ENCODE results near the gene THBD. TPM values are rescaled to one million over a fixed set of nuclear protein-coding genes. Genes with fewer than 3 reads are reported as not detected.

The THBD gene
- total and polyA plus RNA-seq, 5 experiments from 2014 or later: 0.13 to 0.27 TPM; not detected in 3

DNA sequence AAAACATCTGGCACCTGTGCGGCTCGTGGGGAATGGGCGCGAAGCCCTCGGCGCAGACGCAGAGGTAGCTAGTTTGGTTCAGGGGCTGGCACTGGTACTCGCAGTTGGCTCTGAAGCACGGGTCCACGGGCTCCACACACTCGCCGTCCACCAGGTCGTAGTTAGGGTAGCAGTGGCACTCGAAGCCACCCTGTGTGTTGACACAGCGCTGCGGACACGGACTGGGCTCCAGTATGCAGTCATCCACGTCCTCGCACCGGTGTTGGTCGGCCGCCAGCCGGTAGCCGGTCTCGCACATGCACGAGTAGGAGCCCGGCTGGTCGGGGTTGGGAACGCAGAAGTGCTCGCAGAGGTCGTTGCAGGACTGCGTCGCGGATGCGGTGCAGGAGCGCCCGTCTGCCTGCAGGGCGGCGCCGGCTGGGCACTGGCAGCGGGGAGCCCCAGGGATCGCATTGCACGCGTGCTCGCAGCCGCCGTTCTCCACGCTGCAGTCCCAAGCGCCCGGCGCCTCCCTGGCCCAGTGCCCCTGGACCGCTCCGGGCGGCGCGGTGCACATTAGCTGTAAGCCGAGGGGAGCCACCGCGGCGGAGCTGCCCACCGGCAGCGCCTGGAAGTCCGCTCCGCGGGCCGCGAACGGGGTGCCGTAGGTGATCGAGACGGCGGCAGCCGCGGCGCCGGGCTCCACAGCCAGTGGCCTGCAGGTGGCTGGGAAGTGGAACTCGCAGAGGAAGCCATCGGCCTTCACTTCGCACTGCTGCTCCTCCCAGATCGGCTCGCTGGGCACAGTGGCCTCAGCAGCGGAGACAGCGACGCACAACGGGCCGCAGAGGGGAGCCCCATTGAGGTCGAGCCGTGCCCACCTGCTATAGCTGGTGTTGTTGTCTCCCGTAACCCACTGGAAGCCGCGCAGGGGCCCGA lies 930 bp downstream of the THBD start:
- ATAC-seq (no peak), DNase-seq (no peak)
- POLR2A ChIA-PET: no interaction called here
- Mint-ChIP-seq H3K4me1 (peaks cover 0 to 6% (median 6%) of the 10 kb centered on the region in 4 donors), H3K27me3 (peaks cover 17 to 66% (median 40%) of the 10 kb centered on the region in 5 donors), H3K9me3 (peaks cover 0 to 3% (median 0%) of the 10 kb centered on the region in 9 donors), H3K27ac (peak overlapping the region in 1 of 10 donors; percentile 24), H3K4me3 (peak overlapping the region in 1 of 10 donors; percentile 11), H3K36me3 (peaks cover 0 to 4% (median 2%) of the 10 kb centered on the region in 3 donors)

- Mint-ChIP-seq H3K36me3 (peaks cover 0 to 4% (median 2%) of the 10 kb centered on the region in 3 donors), H3K27me3 (peaks cover 11 to 66% (median 33%) of the 10 kb centered on the region in 5 donors), H3K27ac (no peak overlapping the region), H3K4me3 (no peak overlapping the region), H3K4me1 (peaks cover 0 to 6% (median 6%) of the 10 kb centered on the region in 4 donors), H3K9me3 (peaks cover 0 to 3% (median 0%) of the 10 kb centered on the region in 9 donors)
- ATAC-seq: no peak
- POLR2A ChIA-PET: no interaction called here
- no peak for DNase-seq
Measured at GRCh38 chr20:23047738-23048214, 1.7 kb downstream of the THBD start.

GRCh38 chr20:23047001-23047737 lies 2.3 kb downstream of the THBD start:
- ATAC-seq: no peak
- no peak overlapping the region for H3K27ac Mint-ChIP-seq
- H3K4me1 Mint-ChIP-seq: peaks cover 0 to 6% (median 6%) of the 10 kb centered on the region in 4 donors
- POLR2A ChIA-PET: no interaction called here
- H3K27me3 Mint-ChIP-seq: peaks cover 7 to 60% (median 28%) of the 10 kb centered on the region in 5 donors
- DNase-seq: no peak
- H3K4me3 Mint-ChIP-seq: peak overlapping the region in 3 of 10 donors; percentile 10 to 46 (median 16)
- H3K9me3 Mint-ChIP-seq: peaks cover 0 to 3% (median 0%) of the 10 kb centered on the region in 9 donors
- H3K36me3 Mint-ChIP-seq: peaks cover 0 to 4% (median 2%) of the 10 kb centered on the region in 3 donors

- Mint-ChIP-seq H3K9me3 (peaks cover 0 to 3% (median 0%) of the 10 kb centered on the region in 9 donors), H3K4me1 (peaks cover 0 to 6% (median 5%) of the 10 kb centered on the region in 4 donors), H3K27me3 (peaks cover 4 to 60% (median 28%) of the 10 kb centered on the region in 5 donors), H3K4me3 (no peak overlapping the region), H3K27ac (no peak overlapping the region), H3K36me3 (peaks cover 0 to 4% (median 2%) of the 10 kb centered on the region in 3 donors)
- ATAC-seq (no peak), DNase-seq (no peak)
- POLR2A ChIA-PET: no interaction called here
Measured at GRCh38 chr20:23046431-23046830, 3.0 kb downstream of the THBD start.

DNA sequence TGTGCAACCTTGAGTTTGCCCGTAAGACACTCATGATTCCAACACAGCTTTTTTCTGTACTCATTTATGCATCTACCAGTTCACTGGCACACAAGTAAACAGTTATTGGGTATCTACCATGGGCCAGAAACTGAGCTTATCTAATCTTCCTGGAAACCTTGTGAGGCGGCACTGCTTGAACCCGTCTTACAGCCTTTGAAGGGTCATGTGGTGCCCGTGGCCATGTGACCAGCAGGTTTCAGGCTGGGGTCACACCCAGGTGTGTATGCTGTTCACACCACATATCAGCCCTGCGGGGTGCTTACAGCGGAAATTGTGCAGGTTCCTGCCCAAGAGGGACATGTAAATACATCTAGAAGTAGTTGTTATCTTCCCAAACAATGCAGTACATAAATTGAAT lies 6.1 kb downstream of the THBD start:
- Mint-ChIP-seq H3K4me1 (peaks cover 0 to 4% (median under 1%) of the 10 kb centered on the region in 4 donors), H3K9me3 (peaks cover 0 to 3% (median 0%) of the 10 kb centered on the region in 9 donors), H3K36me3 (peaks cover 0 to 4% (median 2%) of the 10 kb centered on the region in 3 donors), H3K4me3 (no peak overlapping the region), H3K27me3 (peaks cover 4 to 74% (median 38%) of the 10 kb centered on the region in 5 donors), H3K27ac (no peak overlapping the region)
- no peak for DNase-seq
- POLR2A ChIA-PET: no interaction called here
- ATAC-seq: no peak

GRCh38 chr20:23042270-23042669 lies 7.2 kb downstream of the THBD start:
- ATAC-seq (no peak), DNase-seq (no peak)
- Mint-ChIP-seq H3K36me3 (peaks cover 0 to 4% (median 2%) of the 10 kb centered on the region in 3 donors), H3K27me3 (peaks cover 8 to 71% (median 32%) of the 10 kb centered on the region in 5 donors), H3K9me3 (peaks cover 0 to 3% (median 0%) of the 10 kb centered on the region in 9 donors), H3K27ac (no peak overlapping the region), H3K4me3 (no peak overlapping the region), H3K4me1 (peaks cover 0 to 4% (median under 1%) of the 10 kb centered on the region in 4 donors)
- POLR2A ChIA-PET: no interaction called here

DNA sequence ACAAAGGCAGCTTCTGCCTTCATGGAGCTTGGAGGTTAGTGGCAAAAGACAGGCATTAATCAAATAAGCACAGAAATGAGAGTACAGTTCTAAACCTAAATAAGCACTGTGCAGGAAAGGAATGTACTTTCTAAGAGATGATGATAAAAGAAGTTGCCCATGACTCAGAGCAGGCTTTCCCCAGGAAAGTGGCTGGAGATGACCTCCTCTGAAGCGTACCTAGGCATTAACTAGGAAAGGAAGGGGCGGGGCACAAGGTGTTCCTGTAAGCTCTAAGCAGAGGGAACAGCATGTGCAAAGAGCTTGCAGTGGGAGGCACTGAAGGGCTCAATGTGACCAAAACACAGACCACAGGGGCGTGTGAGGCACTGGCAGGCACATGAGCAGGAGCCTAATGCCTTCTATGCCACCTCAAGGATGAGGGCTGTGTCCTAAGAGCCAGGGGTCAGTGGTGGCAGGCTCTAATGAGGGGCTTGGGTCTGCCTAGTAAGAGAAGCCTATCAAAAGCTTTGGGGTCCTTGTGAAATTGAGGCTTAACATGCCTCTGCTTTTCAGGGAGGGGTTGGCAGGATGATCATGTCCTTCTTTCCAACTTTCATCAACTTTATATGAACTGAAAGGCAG lies 9.5 kb downstream of the THBD start:
- no peak for ATAC-seq
- DNase-seq: no peak
- Mint-ChIP-seq H3K4me3 (no peak overlapping the region), H3K4me1 (no peaks in the 10 kb centered on the region), H3K9me3 (peaks cover 0 to 6% (median 0%) of the 10 kb centered on the region in 9 donors), H3K36me3 (no peaks in the 10 kb centered on the region), H3K27me3 (peaks cover 8 to 71% (median 32%) of the 10 kb centered on the region in 5 donors), H3K27ac (peak overlapping the region in 1 of 10 donors; percentile 38)
- POLR2A ChIA-PET: no interaction called here

DNA sequence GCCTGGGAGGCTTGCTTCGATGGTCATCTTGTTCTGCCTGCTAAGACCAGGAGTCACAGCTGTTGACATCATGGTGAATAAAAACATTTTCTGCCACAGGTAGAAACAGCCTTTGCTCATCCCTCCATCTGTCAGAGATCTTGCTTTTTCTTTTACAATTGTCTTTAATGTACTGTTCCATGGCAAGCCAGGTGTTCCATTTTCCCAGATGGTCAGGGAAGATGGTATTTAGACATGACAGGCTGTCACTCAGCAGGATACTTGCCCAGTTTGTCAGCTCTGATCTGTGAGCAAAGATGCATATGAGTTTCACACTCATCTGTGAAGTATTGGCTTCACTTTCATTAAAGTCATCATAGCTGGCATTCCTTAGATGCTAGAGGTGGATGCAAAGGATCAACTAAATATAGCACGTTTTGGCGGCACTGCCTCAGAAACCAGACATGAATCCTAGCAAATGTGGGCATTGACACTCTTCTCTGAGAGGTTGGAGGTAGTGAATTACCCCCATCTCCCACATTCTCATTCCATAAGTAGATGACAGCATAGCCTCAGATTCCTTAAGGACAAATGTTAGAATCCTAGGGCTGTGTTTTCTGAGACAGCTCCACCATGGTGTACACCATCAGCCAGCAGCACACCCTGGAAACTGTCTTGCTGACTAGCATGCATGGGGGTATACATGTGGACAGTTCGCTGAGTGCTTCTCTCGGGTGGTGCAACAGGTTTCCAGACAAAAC lies 10.2 kb downstream of the THBD start:
- Mint-ChIP-seq H3K9me3 (peaks cover 0 to 6% (median 0%) of the 10 kb centered on the region in 9 donors), H3K4me3 (no peak overlapping the region), H3K36me3 (no peaks in the 10 kb centered on the region), H3K27me3 (peaks cover 8 to 64% (median 29%) of the 10 kb centered on the region in 5 donors), H3K27ac (no peak overlapping the region), H3K4me1 (no peaks in the 10 kb centered on the region)
- no peak for ATAC-seq
- POLR2A ChIA-PET: no interaction called here
- DNase-seq: no peak

- peaks cover 0 to 2% (median 0%) of the 10 kb centered on the region in 4 donors for H3K4me1 Mint-ChIP-seq
- no peak overlapping the region for H3K4me3 Mint-ChIP-seq
- no peak overlapping the region for H3K27ac Mint-ChIP-seq
- DNase-seq (no peak), ATAC-seq (no peak)
- H3K9me3 Mint-ChIP-seq: peaks cover 0 to 3% (median 0%) of the 10 kb centered on the region in 9 donors
- H3K36me3 Mint-ChIP-seq: no peaks in the 10 kb centered on the region
- peaks cover 11 to 63% (median 35%) of the 10 kb centered on the region in 5 donors for H3K27me3 Mint-ChIP-seq
- POLR2A ChIA-PET: no interaction called here
Measured at GRCh38 chr20:23037017-23037481, 12.4 kb downstream of the THBD start.

- H3K36me3 Mint-ChIP-seq: no peaks in the 10 kb centered on the region
- H3K4me3 Mint-ChIP-seq: no peak overlapping the region
- DNase-seq: no peak
- ATAC-seq: no peak
- POLR2A ChIA-PET: no interaction called here
- peaks cover 11 to 57% (median 31%) of the 10 kb centered on the region in 5 donors for H3K27me3 Mint-ChIP-seq
- no peak overlapping the region for H3K27ac Mint-ChIP-seq
- H3K4me1 Mint-ChIP-seq: peaks cover 0 to 2% (median 0%) of the 10 kb centered on the region in 4 donors
- peaks cover 0 to 3% (median 0%) of the 10 kb centered on the region in 9 donors for H3K9me3 Mint-ChIP-seq
Measured at GRCh38 chr20:23036371-23036770, 13.1 kb downstream of the THBD start.

GRCh38 chr20:23035731-23036130 lies 13.7 kb downstream of the THBD start:
- Mint-ChIP-seq H3K36me3 (no peaks in the 10 kb centered on the region), H3K9me3 (peaks cover 0 to 3% (median 0%) of the 10 kb centered on the region in 9 donors)
- ATAC-seq: no peak

More at GRCh38 chr20:23035731-23036130, 13.7 kb downstream of the THBD start:
- peaks cover 11 to 50% (median 31%) of the 10 kb centered on the region in 5 donors for H3K27me3 Mint-ChIP-seq
- POLR2A ChIA-PET: no interaction called here
- H3K4me1 Mint-ChIP-seq: peaks cover 0 to 2% (median 0%) of the 10 kb centered on the region in 4 donors
- H3K27ac Mint-ChIP-seq: no peak overlapping the region
- no peak for DNase-seq
- no peak overlapping the region for H3K4me3 Mint-ChIP-seq

All from naive thymus-derived CD8-positive, alpha-beta T cell (primary cell).